ENCODE measurements around the gene MPPED2. TPM values are rescaled to one million over a fixed set of nuclear protein-coding genes. Genes with fewer than 3 reads are reported as not detected.

The MPPED2 gene
- total and polyA plus RNA-seq, 3 donors from 2014 or later, result 5.0 to 13.4 (median 13.1) TPM

DNA sequence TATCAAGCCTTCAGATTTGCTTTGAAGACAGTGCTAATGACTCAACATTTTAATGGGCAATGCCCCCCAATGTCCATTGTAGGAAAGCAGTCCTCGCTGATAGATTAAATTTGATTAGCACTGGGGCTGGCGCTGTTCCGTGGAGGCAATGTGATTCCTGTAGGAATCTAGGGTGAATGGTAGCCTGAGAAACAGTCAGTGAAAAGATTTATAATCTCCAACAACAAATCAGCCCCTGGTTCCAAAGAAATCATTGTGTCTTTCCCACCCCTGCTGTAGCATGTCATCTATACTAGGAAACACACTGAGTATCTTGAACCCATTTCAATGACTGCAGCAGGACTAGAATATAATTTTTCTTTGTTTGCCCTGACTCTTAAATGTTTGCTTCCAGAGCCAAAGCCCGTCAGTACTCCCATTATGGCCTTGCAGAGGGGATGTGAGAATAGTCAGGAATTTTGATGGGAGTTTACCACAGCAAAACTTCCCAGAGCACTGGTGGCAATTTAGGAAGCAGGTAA, 36.1 kb downstream of the MPPED2 start:
- H3K27me3 ChIP-seq, result no peaks in the 10 kb centered on the region
- no peak overlapping the region for H3K27ac ChIP-seq
- H3K9me3 ChIP-seq, result no peaks in the 10 kb centered on the region
- TF ChIP-seq, protein P1, sequence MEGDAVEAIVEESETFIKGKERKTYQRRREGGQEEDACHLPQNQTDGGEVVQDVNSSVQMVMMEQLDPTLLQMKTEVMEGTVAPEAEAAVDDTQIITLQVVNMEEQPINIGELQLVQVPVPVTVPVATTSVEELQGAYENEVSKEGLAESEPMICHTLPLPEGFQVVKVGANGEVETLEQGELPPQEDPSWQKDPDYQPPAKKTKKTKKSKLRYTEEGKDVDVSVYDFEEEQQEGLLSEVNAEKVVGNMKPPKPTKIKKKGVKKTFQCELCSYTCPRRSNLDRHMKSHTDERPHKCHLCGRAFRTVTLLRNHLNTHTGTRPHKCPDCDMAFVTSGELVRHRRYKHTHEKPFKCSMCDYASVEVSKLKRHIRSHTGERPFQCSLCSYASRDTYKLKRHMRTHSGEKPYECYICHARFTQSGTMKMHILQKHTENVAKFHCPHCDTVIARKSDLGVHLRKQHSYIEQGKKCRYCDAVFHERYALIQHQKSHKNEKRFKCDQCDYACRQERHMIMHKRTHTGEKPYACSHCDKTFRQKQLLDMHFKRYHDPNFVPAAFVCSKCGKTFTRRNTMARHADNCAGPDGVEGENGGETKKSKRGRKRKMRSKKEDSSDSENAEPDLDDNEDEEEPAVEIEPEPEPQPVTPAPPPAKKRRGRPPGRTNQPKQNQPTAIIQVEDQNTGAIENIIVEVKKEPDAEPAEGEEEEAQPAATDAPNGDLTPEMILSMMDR (IDR thresholded peaks at IDR 0.05), result no peak
- TF ChIP-seq POLR2A (IDR thresholded peaks at IDR 0.05), result no peak
- intact Hi-C loops (cut with DNase I; ENCODE audit: low total_unique reads), result no loop called here
- H3K4me1 ChIP-seq, result peaks cover 9% of the 10 kb centered on the region
- DNase-seq, result no peak
- H3K36me3 ChIP-seq (ENCODE audit: low read depth, missing control alignments), result no peaks in the 10 kb centered on the region
- H3K4me3 ChIP-seq, result no peak overlapping the region
- WGBS, 2 donors, result 71 to 72% methylated on average over 4 of the region's 4 CpGs

DNA sequence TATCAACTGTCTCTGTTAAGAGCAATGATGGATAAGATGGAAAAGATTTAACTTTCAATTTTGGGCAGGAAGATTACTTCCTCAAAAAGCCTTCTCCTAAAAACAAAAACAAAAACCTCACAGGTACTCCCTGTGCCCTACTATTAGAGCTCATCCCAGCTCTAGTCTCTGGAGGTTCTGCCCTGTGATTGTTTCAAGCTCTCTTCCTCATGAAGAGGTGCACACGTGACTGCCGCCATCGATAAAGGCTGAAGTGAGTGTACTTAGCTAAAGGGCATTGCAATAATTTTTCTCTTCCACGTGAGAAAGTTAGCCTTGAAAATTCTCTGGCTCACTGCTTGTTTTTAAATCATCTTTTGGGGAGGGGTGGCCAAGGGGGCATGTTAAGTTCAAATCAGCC, 36.6 kb downstream of the MPPED2 start:
- H3K4me3 ChIP-seq, result no peak overlapping the region
- peak; percentile 40 for DNase-seq
- H3K4me1 ChIP-seq, result peaks cover 9% of the 10 kb centered on the region
- 29 to 49% methylated on average over 4 of the region's 4 CpGs for WGBS, 2 donors
- no peak overlapping the region for H3K27ac ChIP-seq
- intact Hi-C loops (cut with DNase I; ENCODE audit: low total_unique reads), result no loop called here
- H3K27me3 ChIP-seq, result no peaks in the 10 kb centered on the region
- no peaks in the 10 kb centered on the region for H3K36me3 ChIP-seq (ENCODE audit: low read depth, missing control alignments)
- TF ChIP-seq, protein P1 (IDR thresholded peaks at IDR 0.05), result no peak
- no peak for TF ChIP-seq POLR2A (IDR thresholded peaks at IDR 0.05)
- no peaks in the 10 kb centered on the region for H3K9me3 ChIP-seq

GRCh38 chr11:30546334-30546733, 39.8 kb downstream of the MPPED2 start:
- Histone ChIP-seq H3K27ac (no peak overlapping the region), H3K4me3 (no peak overlapping the region), H3K27me3 (no peaks in the 10 kb centered on the region), H3K9me3 (no peaks in the 10 kb centered on the region), H3K36me3 (ENCODE audit: low read depth, missing control alignments) (no peaks in the 10 kb centered on the region), H3K4me1 (peaks cover 6% of the 10 kb centered on the region)
- TF ChIP-seq POLR2A (IDR thresholded peaks at IDR 0.05), result no peak
- TF ChIP-seq, protein P1 (IDR thresholded peaks at IDR 0.05), result no peak
- DNase-seq, result no peak
- WGBS, 2 donors, result 42% methylated on average over 1 of the region's 1 CpG
- intact Hi-C loops (cut with DNase I; ENCODE audit: low total_unique reads), result no loop called here

- H3K9me3 ChIP-seq, result no peaks in the 10 kb centered on the region
- TF ChIP-seq POLR2A (IDR thresholded peaks at IDR 0.05), result no peak
- TF ChIP-seq, protein P1 (IDR thresholded peaks at IDR 0.05), result no peak
- H3K4me1 ChIP-seq, result peaks cover 6% of the 10 kb centered on the region
- intact Hi-C loops (cut with DNase I; ENCODE audit: low total_unique reads), result no loop called here
- H3K27ac ChIP-seq, result no peak overlapping the region
- no peak for DNase-seq
- no peaks in the 10 kb centered on the region for H3K27me3 ChIP-seq
- H3K36me3 ChIP-seq (ENCODE audit: low read depth, missing control alignments), result no peaks in the 10 kb centered on the region
- WGBS, 2 donors, result 91 to 95% methylated on average over 5 of the region's 5 CpGs
- no peak overlapping the region for H3K4me3 ChIP-seq
These were observed 40.6 kb downstream of the MPPED2 start for GRCh38 chr11:30545507-30545906.

DNA sequence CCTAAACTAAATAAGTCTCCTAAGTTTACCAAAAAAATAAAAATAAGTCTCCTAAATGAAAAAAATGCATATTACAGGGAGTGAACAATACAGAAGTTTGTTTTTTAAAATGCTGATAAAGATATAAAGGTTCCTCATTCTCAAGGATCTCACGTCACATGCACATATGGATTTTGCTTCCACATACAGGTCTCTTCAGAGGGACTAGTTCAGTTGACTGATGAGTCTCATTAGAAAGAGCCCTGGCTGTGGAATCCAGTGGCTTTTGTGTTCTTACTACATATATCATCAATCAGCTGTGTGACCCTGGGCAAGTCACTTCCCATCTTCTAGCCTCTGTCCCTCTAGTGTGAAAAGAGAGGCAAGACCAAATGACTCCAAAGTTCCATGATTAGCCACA, 43.1 kb downstream of the MPPED2 start:
- no peak for DNase-seq
- no peaks in the 10 kb centered on the region for H3K27me3 ChIP-seq
- H3K9me3 ChIP-seq, result no peaks in the 10 kb centered on the region
- H3K27ac ChIP-seq, result no peak overlapping the region
- TF ChIP-seq POLR2A (IDR thresholded peaks at IDR 0.05), result no peak
- TF ChIP-seq, protein P1 (IDR thresholded peaks at IDR 0.05), result no peak
- no peak overlapping the region for H3K4me3 ChIP-seq
- no peaks in the 10 kb centered on the region for H3K36me3 ChIP-seq (ENCODE audit: low read depth, missing control alignments)
- WGBS, 2 donors, result 80 to 81% methylated on average over 1 of the region's 1 CpG
- H3K4me1 ChIP-seq, result no peaks in the 10 kb centered on the region
- intact Hi-C loops (cut with DNase I; ENCODE audit: low total_unique reads), result no loop called here
